A549 (cell line): Measurements from ENCODE around the gene CDK14. TPM values are rescaled to one million over a fixed set of nuclear protein-coding genes. Genes with fewer than 3 reads are reported as not detected.

Experiments
- ATAC-seq, 2 experiments: fragments of 200-7000 bp in 1 of 2; fragments of >200 bp in 1 of 2; cut with Nextera tagmentation in 1 of 2; cut with Tn5 transposase in 1 of 2; 3 replicates each; pipeline versions ENCODE4 v1.8.0 to v1.9.1; 2018 to 2020; ENCODE audit warnings: mild to moderate bottlenecking in 1 of 2, moderate library complexity in 1 of 2
- CTCF ChIA-PET: fragments of 300-600 bp; sonication (Branson Sonifier 250); formaldehyde crosslinking; extraction: SDS; loops from one replicate; lab custom pipeline; 2021; ENCODE audit warnings: antibody characterized with exemption, inconsistent platforms; lab: Yijun Ruan, JAX
- POLR2A ChIA-PET: fragments of 350-600 bp; formaldehyde crosslinking; extraction: SDS; loops from one replicate; lab custom pipeline; 2021; ENCODE audit warnings: antibody characterized with exemption, inconsistent platforms; lab: Yijun Ruan, JAX
- DNase-seq, 2 experiments: peaks; one replicate each; pipeline versions ENCODE4 v3.0.0 to v3.0.0-alpha.2; 2011 to 2016; ENCODE audit warnings: low read depth in 1 of 2, low spot score in 1 of 2
- FAIRE-seq: peaks from 2 replicates; lab custom pipeline; 2011; peaks lifted over from hg19 to GRCh38; lab: Jason Lieb, UNC
- H3K27ac ChIP-seq, 2 experiments: fragments of >200 bp; sonication (Bioruptor Twin); formaldehyde crosslinking; 3 replicates each; pipeline ENCODE4 v1.5.1; 2016 to 2017
- H3K4me1 ChIP-seq: fragments of >200 bp; sonication (Bioruptor Twin); formaldehyde crosslinking; 3 replicates; pipeline ENCODE4 v1.6.1; 2016
- H3K4me2 ChIP-seq: fragments of >200 bp; sonication (Bioruptor Twin); formaldehyde crosslinking; 3 replicates; pipeline ENCODE4 v1.6.1; 2016
- H3K4me3 ChIP-seq: fragments of >200 bp; sonication (Bioruptor Twin); formaldehyde crosslinking; 3 replicates; pipeline ENCODE4 v1.5.1; 2016
- H3K9me3 ChIP-seq: fragments of >200 bp; sonication (Bioruptor Twin); formaldehyde crosslinking; 3 replicates; pipeline ENCODE4 v1.6.1; 2016
- BCL3 ChIP-seq: fragments of >200 bp; sonication (Bioruptor Twin); formaldehyde crosslinking; IDR thresholded peaks from 3 replicates; pipeline ENCODE4 v1.6.1; 2016
- FOSB ChIP-seq: fragments of 250-450 bp; sonication (Bioruptor Pico); IDR thresholded peaks from 2 replicates; pipeline ENCODE4 v1.5.0; 2020; ENCODE audit warnings: mild to moderate bottlenecking, moderate library complexity
- HEYL ChIP-seq: fragments of 250-450 bp; sonication (Bioruptor Pico); IDR thresholded peaks from 2 replicates; pipeline ENCODE4 v1.8.0; 2021; ENCODE audit warnings: mild to moderate bottlenecking, moderate library complexity
- HMGXB4 ChIP-seq: fragments of 250-450 bp; sonication (Bioruptor Pico); IDR thresholded peaks from 2 replicates; pipeline ENCODE4 v1.5.0; 2021; ENCODE audit warnings: mild to moderate bottlenecking, moderate library complexity, borderline replicate concordance
- JUN ChIP-seq, 2 experiments: fragments of >200 bp; sonication (Bioruptor Twin); formaldehyde crosslinking; IDR thresholded peaks; 2 replicates in 1 of 2; 3 replicates in 1 of 2; pipeline ENCODE4 v1.6.1; 2016 to 2017
- JUNB ChIP-seq: fragments of >200 bp; sonication (Bioruptor Twin); formaldehyde crosslinking; IDR thresholded peaks from 2 replicates; pipeline ENCODE4 v1.6.1; 2016
- KDM5A ChIP-seq: fragments of 200-600 bp; sonication (generic); IDR thresholded peaks from 2 replicates; pipeline ENCODE4 v1.6.1; 2016; ENCODE audit warnings: antibody characterized with exemption, mild to moderate bottlenecking
- MAX ChIP-seq: IDR thresholded peaks from 2 replicates; pipeline ENCODE4 v1.6.1; 2012
- MAZ ChIP-seq: fragments of 150-350 bp; IDR thresholded peaks from 2 replicates; pipeline ENCODE4 v1.6.1; 2014; ENCODE audit warnings: antibody characterized with exemption, low read depth, low read length, borderline replicate concordance
- NPAS2 ChIP-seq: fragments of 250-450 bp; sonication (Bioruptor Pico); IDR thresholded peaks from 2 replicates; pipeline ENCODE4 v1.8.0; 2022; ENCODE audit warnings: mild to moderate bottlenecking, moderate library complexity, borderline replicate concordance
- POLR2AphosphoS2 ChIP-seq: conservative IDR thresholded peaks from 2 replicates; pipeline ENCODE4 v1.6.1; 2012; ENCODE audit warnings: low read length, improper control_type of control experiment, inconsistent platforms
- RARB ChIP-seq: fragments of 250-450 bp; sonication (Bioruptor Pico); IDR thresholded peaks from 2 replicates; pipeline ENCODE4 v1.8.0; 2021; ENCODE audit warnings: mild to moderate bottlenecking, moderate library complexity
- TP53 ChIP-seq: fragments of 250-450 bp; sonication (Bioruptor Pico); IDR thresholded peaks from 2 replicates; pipeline ENCODE4 v1.5.0; 2021; ENCODE audit warnings: mild to moderate bottlenecking, moderate library complexity
- USF2 ChIP-seq: fragments of 450-650 bp; IDR thresholded peaks from 2 replicates; pipeline ENCODE4 v1.6.1; 2014; ENCODE audit warnings: antibody characterized with exemption
- ZFP36 ChIP-seq: fragments of 450-650 bp; IDR thresholded peaks from 2 replicates; pipeline ENCODE4 v1.6.1; 2014; ENCODE audit warnings: borderline replicate concordance; ENCODE audit not compliant: partially characterized antibody
- WGBS: methylation state at CpG from one replicate; pipeline ENCODE4 v1.1.6; 2017; ENCODE audit errors: missing lambda C conversion rate; 5-methylcytosine and 5-hydroxymethylcytosine counted together
- polyA plus RNA-seq, 4 experiments: library from polyadenylated mRNA; depleted of rRNA in 3 of 4; stranded (reverse); fragments of >200 nt; fragmentation: RNase III in 1 of 4; extraction: RNeasy Plus Mini Kit Qiagen cat#74134 plus additional on column Dnase treatment in 1 of 4; gene quantifications; 2 replicates in 3 of 4; 3 replicates in 1 of 4; pipeline ENCODE4 v1.2.3, GENCODE V29; 2011 to 2017
- TF ChIP-seq, protein P1 (sequence below): IDR thresholded peaks from 2 replicates; pipeline ENCODE4 v1.6.1; 2012

Gene CDK14
- polyA plus RNA-seq, 2 of the 4 experiments (the other 2 are of a cell fraction), result 0.21 to 0.23 TPM

GRCh38 chr7:91149341-91150246 lies 553.5 kb downstream of the CDK14 start:
- TF ChIP-seq HMGXB4 (CRISPR knock-in tag), result no peak
- no peak for TF ChIP-seq BCL3
- FAIRE-seq (no peak), DNase-seq (no peak), ATAC-seq (no peak)
- H3K4me2 ChIP-seq, result no peak overlapping the region
- WGBS, result 49% methylated on average over 3 of the region's 3 CpGs
- no peaks in the 10 kb centered on the region for H3K4me1 ChIP-seq
- no peak overlapping the region for H3K4me3 ChIP-seq
- ChIA-PET POLR2A (no interaction called here), CTCF (no interaction called here)
- no peak overlapping the region for H3K27ac ChIP-seq
- H3K9me3 ChIP-seq, result no peaks in the 10 kb centered on the region

DNA sequence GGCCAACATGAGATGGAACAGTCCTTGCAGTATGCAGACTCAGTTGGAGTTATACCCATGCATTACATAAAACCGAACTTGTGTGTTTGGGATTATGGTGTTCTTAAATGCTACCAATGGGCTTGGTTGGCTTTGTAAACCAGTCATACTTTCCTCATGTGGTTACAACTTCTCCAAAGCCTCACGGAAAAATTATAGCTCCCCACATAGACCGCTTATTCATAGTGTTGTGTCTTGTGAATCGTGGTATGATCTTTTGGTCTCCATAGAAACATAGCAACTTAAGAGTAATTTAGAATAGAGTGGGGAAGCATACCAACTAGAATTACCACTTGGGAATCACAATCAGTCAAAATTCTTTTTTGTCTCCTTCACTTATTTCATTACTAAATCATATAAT lies 555.8 kb downstream of the CDK14 start:
- H3K4me2 ChIP-seq, result no peak overlapping the region
- ChIA-PET POLR2A (no interaction called here), CTCF (no interaction called here)
- no peak for TF ChIP-seq HEYL
- no peak for TF ChIP-seq MAX
- TF ChIP-seq, protein P1, sequence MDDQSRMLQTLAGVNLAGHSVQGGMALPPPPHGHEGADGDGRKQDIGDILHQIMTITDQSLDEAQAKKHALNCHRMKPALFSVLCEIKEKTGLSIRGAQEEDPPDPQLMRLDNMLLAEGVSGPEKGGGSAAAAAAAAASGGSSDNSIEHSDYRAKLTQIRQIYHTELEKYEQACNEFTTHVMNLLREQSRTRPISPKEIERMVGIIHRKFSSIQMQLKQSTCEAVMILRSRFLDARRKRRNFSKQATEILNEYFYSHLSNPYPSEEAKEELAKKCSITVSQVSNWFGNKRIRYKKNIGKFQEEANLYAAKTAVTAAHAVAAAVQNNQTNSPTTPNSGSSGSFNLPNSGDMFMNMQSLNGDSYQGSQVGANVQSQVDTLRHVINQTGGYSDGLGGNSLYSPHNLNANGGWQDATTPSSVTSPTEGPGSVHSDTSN, result no peak
- TF ChIP-seq JUN (IDR thresholded peaks at IDR 0.05), result no peak
- TF ChIP-seq POLR2AphosphoS2, result no peak
- no peak for TF ChIP-seq JUNB
- no peak for TF ChIP-seq RARB (CRISPR knock-in tag)
- no peak for TF ChIP-seq MAZ
- no peak for TF ChIP-seq BCL3
- no peak for TF ChIP-seq NPAS2 (CRISPR knock-in tag)
- TF ChIP-seq HMGXB4 (CRISPR knock-in tag), result no peak
- TF ChIP-seq FOSB (CRISPR knock-in tag), result no peak
- no peak for TF ChIP-seq ZFP36
- no peak for TF ChIP-seq TP53 (CRISPR knock-in tag)
- TF ChIP-seq KDM5A, result no peak
- no peak for TF ChIP-seq USF2
- no peak for FAIRE-seq
- no peak for DNase-seq
- no peak for ATAC-seq
- WGBS, result 6% methylated on average over 4 of the region's 4 CpGs
- H3K27ac ChIP-seq, result no peak overlapping the region
- H3K4me1 ChIP-seq, result no peaks in the 10 kb centered on the region
- H3K9me3 ChIP-seq, result no peaks in the 10 kb centered on the region
- H3K4me3 ChIP-seq, result no peak overlapping the region
